Panc1 (cell line): ENCODE results near the gene NPIPA5. TPM values are rescaled to one million over a fixed set of nuclear protein-coding genes. Genes with fewer than 3 reads are reported as not detected.
"Not testable (repeated sequence)": the region's sequence is repeated elsewhere in the genome, so short reads cannot be mapped to it uniquely, and the experiment has no call there.

Experiments
- ATAC-seq: fragments of 200-7000 bp; cut with Tn5 transposase; 2 replicates; pipeline ENCODE4 v1.9.1; 2020; ENCODE audit warnings: mild to moderate bottlenecking, moderate library complexity
- BruUV-seq: library from RNA; stranded (reverse); fragments of 400-500 nt; replicated peaks from 2 replicates; lab custom pipeline; 2021; lab: Mats Ljungman, UMichigan
- CTCF ChIA-PET: fragments of 300-600 bp; sonication (Branson Sonifier 250); formaldehyde crosslinking; loops from one replicate; lab custom pipeline; 2022; ENCODE audit warnings: antibody characterized with exemption; lab: Charles Lee
- POLR2A ChIA-PET: fragments of 300-600 bp; sonication (Branson Sonifier 250); formaldehyde crosslinking; loops from one replicate; lab custom pipeline; 2022; ENCODE audit warnings: antibody characterized with exemption; lab: Charles Lee
- DNase-seq: peaks from one replicate; pipeline ENCODE4 v3.0.0-alpha.2; 2010; ENCODE audit warnings: low read depth, low spot score
- H3K27ac ChIP-seq: 2 replicates; pipeline ENCODE4 v1.5.1; 2011; ENCODE audit warnings: mild to moderate bottlenecking, low read length, inconsistent platforms
- H3K27me3 ChIP-seq: fragments of 200-500 bp; sonication (Bioruptor generic); 2 replicates; pipeline ENCODE4 v1.6.0; 2014; ENCODE audit warnings: low read length, inconsistent platforms; ENCODE audit not compliant: control insufficient read depth, insufficient read depth
- H3K36me3 ChIP-seq: fragments of 200-500 bp; sonication (Bioruptor generic); 2 replicates; pipeline ENCODE4 v1.5.1; 2014; ENCODE audit warnings: inconsistent platforms, mild to moderate bottlenecking, low read length, moderate library complexity; ENCODE audit not compliant: control insufficient read depth, insufficient read depth
- H3K4me1 ChIP-seq: 2 replicates; pipeline ENCODE4 v1.5.1; 2011; ENCODE audit warnings: inconsistent platforms, mild to moderate bottlenecking, low read length, moderate library complexity; ENCODE audit not compliant: control insufficient read depth, insufficient read depth
- H3K4me3 ChIP-seq, 2 experiments: 2 replicates each; pipeline ENCODE4 v1.5.1; 2011 to 2012; ENCODE audit warnings: low read depth in 2 of 2, low read length in 2 of 2, mild to moderate bottlenecking in 2 of 2, inconsistent platforms in 1 of 2, moderate library complexity in 1 of 2
- H3K9me3 ChIP-seq: fragments of 200-500 bp; sonication (Bioruptor generic); 2 replicates; pipeline ENCODE4 v1.5.1; 2014; ENCODE audit warnings: low read depth, mild to moderate bottlenecking, inconsistent platforms, low read length, moderate library complexity; ENCODE audit not compliant: control insufficient read depth, insufficient read depth
- SIN3A ChIP-seq: IDR thresholded peaks from 2 replicates; pipeline ENCODE4 v1.6.1; 2012; ENCODE audit warnings: low read depth, mild to moderate bottlenecking, low read length, moderate library complexity, borderline replicate concordance; ENCODE audit not compliant: insufficient read depth
- in situ Hi-C: cut with HindIII; loops from 2 replicates; pipeline ENCODE4 v1.10.0; 2016; ENCODE audit warnings: low sequenced_read_pairs, low pct_unique_long_range_greater_than_20kb
- intact Hi-C: fragments of 100-400 bp; cut with micrococcal nuclease; formaldehyde crosslinking; loops from one replicate; pipeline ENCODE4 v1.10.0; 2022; ENCODE audit not compliant: unreplicated experiment
- total RNA-seq: library from RNA; stranded (reverse); gene quantifications from one replicate; pipeline ENCODE4 v1.2.1, GENCODE V29; 2021; ENCODE audit not compliant: unreplicated experiment

Gene NPIPA5
- total RNA-seq, 1 experiment from 2014 or later, result 0.26 TPM

GRCh38 chr16:15395631-15396508 is 17.8 kb upstream of the NPIPA5 start, which contains the start of gene MPV17L:
Gene MPV17L, plus strand, starts transcription at chr16:15395754. Its CDS starts 144 bp downstream, at chr16:15395898.
- POLR2A ChIA-PET, BruUV-seq, intact Hi-C loops, in situ Hi-C loops, DNase-seq, H3K36me3 ChIP-seq, H3K4me1 ChIP-seq, CTCF ChIA-PET, H3K27me3 ChIP-seq, H3K9me3 ChIP-seq: not testable (repeated sequence)
- H3K27ac ChIP-seq, result peak within 1 kb of the TSS; percentile 26; the same call in 1 of the 2 replicates
- peak; percentile 24; the same call in 1 of the 2 replicates for TF ChIP-seq SIN3A
- ATAC-seq, result peak; percentile 99
- H3K4me3 ChIP-seq, result peak within 1 kb of the TSS; percentile 60 to 66

DNA sequence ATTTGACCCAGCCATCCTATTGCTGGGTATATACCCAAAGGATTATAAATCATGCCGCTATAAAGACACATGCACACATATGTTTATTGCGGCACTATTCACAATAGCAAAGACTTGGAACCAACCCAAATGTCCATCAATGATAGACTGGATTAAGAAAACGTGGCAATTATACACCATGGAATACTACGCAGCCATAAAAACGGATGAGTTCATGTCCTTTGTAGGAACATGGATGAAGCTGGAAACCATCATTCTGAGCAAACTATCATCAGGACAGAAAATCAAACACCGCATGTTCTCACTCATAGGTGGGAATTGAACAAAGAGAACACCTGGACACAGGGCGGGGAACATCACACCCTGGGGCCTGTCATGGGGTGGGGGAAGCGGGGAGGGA is 14.9 kb upstream of the NPIPA5 start:
- H3K4me3 ChIP-seq, H3K27me3 ChIP-seq, H3K4me1 ChIP-seq, intact Hi-C loops, CTCF ChIA-PET, in situ Hi-C loops, DNase-seq, BruUV-seq, H3K27ac ChIP-seq, POLR2A ChIA-PET, ATAC-seq, H3K36me3 ChIP-seq, H3K9me3 ChIP-seq: not testable (repeated sequence)

- POLR2A ChIA-PET, intact Hi-C loops: not testable (repeated sequence)
Measured at GRCh38 chr16:15389916-15390315, 11.8 kb upstream of the NPIPA5 start.

DNA sequence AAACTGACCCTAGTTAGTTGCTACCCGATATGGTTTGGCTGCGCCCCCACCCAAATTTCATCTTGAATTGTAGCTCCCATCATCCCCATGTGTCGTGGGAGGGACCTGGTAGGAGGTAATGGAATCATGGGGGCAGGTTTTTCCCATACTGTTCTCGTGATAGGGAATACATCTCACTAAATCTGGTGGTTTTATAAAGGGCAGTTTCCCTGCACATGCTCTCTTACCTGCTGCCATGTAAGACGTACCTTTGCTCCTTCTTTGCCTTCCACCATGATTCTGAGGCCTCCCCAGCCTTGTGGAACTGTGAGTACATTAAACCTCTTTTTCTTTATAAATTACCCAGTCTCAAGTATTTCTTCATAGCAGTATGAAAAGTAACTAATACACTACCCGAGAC is 10.0 kb upstream of the NPIPA5 start:
- in situ Hi-C loops, intact Hi-C loops, H3K27me3 ChIP-seq, H3K9me3 ChIP-seq, H3K4me1 ChIP-seq, POLR2A ChIA-PET, CTCF ChIA-PET, H3K4me3 ChIP-seq, BruUV-seq, ATAC-seq, DNase-seq, H3K36me3 ChIP-seq, H3K27ac ChIP-seq: not testable (repeated sequence)

More at GRCh38 chr16:15389916-15390315, 11.8 kb upstream of the NPIPA5 start:
- DNase-seq, H3K4me3 ChIP-seq, CTCF ChIA-PET, H3K36me3 ChIP-seq, H3K9me3 ChIP-seq, ATAC-seq, H3K4me1 ChIP-seq, H3K27me3 ChIP-seq, in situ Hi-C loops, H3K27ac ChIP-seq, BruUV-seq: not testable (repeated sequence)

- H3K9me3 ChIP-seq, CTCF ChIA-PET, H3K4me1 ChIP-seq, H3K4me3 ChIP-seq, BruUV-seq, in situ Hi-C loops, H3K27me3 ChIP-seq, H3K27ac ChIP-seq, intact Hi-C loops, ATAC-seq, POLR2A ChIA-PET, H3K36me3 ChIP-seq: not testable (repeated sequence)
- peak; percentile 56 for DNase-seq
Measured at GRCh38 chr16:15382810-15383209, 4.7 kb upstream of the NPIPA5 start.

GRCh38 chr16:15357495-15357894 is 20.6 kb downstream of the NPIPA5 start:
- H3K36me3 ChIP-seq, DNase-seq, CTCF ChIA-PET, H3K4me3 ChIP-seq, intact Hi-C loops, H3K27ac ChIP-seq, in situ Hi-C loops, H3K4me1 ChIP-seq, H3K27me3 ChIP-seq, ATAC-seq, POLR2A ChIA-PET, H3K9me3 ChIP-seq, BruUV-seq: not testable (repeated sequence)

- CTCF ChIA-PET, H3K9me3 ChIP-seq, BruUV-seq, DNase-seq, in situ Hi-C loops, H3K27ac ChIP-seq, H3K4me1 ChIP-seq, ATAC-seq, intact Hi-C loops, H3K27me3 ChIP-seq, H3K4me3 ChIP-seq, POLR2A ChIA-PET, H3K36me3 ChIP-seq: not testable (repeated sequence)
Measured at GRCh38 chr16:15354846-15355245, 23.2 kb downstream of the NPIPA5 start.
